HG03103 (cell line): ENCODE results near the gene DTNA.
"Not testable (repeated sequence)": the region's sequence is repeated elsewhere in the genome, so short reads cannot be mapped to it uniquely, and the experiment has no call there.

Experiments used
- ATAC-seq: cut with Tn5 transposase; IDR thresholded peaks from one replicate; pipeline ENCODE4 v1.9.1; 2021; ENCODE audit warnings: low read depth; ENCODE audit not compliant: unreplicated experiment

The DTNA gene

GRCh38 chr18:34709750-34710441, at the start of gene DTNA:
Gene DTNA, plus strand, starts transcription at chr18:34710298. Its CDS starts 45,679 bp downstream, at chr18:34755977.
- no peak for ATAC-seq

DNA sequence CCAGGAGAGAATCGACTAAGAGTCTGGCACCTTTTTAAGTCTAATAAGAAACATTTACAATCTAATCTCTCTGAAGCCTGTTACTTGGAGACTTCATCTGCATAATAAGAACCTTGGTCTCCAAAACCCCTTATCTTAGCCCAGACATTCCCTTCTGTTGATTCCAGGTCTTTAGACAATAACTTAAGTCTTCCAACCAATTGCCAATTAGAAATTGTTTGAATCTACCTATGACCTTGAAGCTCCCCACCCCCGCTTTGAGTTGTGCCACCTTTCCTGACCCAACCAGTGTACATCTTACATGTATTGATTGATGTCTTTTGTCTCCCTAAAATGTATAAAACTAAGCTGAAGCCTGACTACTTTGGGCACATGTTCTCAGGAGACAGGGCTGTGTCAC, 49.5 kb upstream of the DTNA start:
- no peak for ATAC-seq

- peak; percentile 86 for ATAC-seq
Observed at GRCh38 chr18:34661464-34662087, 48.5 kb upstream of the DTNA start.

- ATAC-seq, result no peak
Observed at GRCh38 chr18:34676816-34677574, 33.1 kb upstream of the DTNA start.

- not testable (repeated sequence) for ATAC-seq
Observed at GRCh38 chr18:34689750-34690149, 20.3 kb upstream of the DTNA start.

DNA sequence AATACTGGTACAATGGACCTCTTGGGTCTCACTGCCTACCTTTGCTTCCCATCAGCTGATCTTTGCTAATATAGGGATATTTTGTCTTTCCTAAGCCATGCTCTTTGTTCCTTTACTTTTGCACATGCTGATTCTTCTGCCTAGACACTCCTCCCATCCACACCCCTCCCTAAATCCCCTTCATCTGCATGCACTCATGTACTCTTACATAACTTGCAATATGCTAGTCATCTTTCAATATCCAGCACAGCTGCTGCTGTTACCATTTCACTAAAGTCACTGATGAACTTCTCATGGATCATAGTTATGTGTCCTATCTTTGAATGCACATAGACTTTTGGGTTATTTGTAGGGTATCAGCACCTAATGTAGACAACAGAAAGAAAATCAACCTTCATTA, 18.5 kb upstream of the DTNA start:
- ATAC-seq, result no peak

DNA sequence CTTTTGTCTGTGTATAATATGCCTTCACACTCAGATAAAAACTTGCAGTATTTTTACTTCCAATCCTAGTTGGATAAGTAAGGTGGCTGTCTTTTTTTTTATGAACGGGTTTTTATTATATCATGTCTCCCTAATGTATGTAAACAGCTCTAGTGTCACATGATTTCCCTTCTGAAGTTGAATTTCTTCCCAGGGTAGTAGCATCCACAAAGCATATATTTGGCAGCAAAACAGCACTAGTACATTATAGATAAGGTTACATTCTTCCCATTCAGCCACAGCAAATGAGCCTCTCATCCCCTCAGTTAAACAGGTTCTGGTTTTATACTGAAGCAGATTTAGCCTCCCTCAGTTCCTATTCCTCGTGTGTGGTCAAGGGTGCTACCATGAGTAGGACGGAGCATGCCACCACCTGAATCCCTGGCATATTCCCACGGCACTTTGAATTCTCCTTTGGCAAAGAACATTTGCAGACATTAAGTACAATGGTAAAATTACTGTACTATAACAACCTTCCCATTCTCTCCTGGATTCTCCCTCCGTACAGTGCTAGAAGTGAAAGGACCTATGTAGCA, 15.4 kb upstream of the DTNA start:
- ATAC-seq, result no peak

DNA sequence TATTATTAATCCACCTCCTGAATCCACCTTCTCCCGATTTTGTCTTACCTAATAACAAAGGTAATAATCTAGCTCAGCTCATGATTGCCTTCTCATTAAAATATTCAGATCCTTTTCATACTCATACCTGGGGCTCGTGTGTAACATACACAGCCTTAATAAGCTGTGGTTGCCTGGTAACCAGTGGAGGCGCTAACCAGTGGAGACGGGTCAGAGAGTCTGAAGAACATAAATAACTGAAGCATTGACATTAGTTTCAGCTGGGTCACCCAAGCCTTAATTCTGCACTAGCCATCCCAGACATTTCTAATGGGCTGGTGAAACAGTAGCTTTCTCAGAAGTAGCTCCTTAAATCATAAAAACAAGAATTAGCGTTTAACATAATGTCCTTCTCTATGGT, 14.8 kb upstream of the DTNA start:
- ATAC-seq, result no peak

GRCh38 chr18:34696671-34697070, 13.4 kb upstream of the DTNA start:
- no peak for ATAC-seq

DNA sequence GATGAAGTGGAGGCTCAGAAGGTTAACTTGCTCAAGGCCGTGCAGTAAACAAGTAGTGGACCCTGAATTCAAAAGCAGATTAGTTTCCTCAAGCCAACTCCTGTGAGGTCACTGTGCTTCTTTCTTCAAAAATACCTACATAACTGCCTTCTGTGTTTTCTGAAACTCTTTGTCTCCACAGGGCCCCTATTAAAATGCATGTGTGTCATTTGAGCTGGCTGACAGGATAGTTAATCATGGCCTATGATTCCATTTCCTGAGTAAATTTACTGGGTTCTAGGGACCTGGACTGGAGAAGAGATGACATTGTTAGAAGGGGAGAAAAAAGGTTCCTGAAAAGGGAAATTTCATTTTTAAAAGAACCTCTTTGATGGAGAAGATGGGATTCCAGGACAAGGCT, 12.9 kb upstream of the DTNA start:
- no peak for ATAC-seq

DNA sequence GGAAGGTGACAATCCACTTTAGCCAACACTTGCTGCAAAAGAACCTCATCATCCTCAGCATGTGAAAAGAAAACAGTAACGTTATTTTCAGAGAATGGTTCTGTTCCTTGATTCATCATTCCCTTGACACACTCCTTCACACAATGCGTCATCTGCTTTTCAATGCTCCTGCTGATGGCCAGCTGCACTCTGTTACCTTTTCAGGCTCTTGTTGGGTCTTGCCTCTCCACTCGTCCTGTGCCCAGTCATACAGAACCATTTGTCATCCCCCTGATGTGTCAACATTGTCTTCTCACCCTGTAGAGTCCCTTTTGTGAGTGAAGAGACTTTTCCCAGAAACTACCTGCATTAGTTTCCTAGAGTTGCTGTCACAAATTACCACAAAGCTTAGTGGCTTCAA, 12.2 kb upstream of the DTNA start:
- ATAC-seq, result no peak

DNA sequence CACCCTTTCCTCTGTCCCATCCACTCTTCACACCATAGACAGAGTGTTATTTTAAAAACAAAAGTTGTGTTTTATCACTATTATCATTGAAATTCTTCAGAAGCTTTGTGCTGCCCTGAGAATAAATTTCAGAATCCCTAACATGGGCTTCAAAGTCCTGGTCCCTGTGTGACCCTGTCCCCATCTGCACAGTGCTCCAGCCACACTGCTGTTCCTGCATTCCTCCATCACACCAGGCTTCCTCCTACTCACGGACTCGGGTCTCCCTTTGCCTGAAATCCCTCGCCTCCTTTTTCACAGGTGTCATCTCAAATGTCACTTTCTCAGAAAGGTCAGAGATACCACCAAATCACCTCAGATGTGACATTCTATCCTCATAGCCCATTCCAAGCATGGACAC, 8.2 kb upstream of the DTNA start:
- ATAC-seq, result no peak

- no peak for ATAC-seq
Observed at GRCh38 chr18:34702814-34703213, 7.3 kb upstream of the DTNA start.

DNA sequence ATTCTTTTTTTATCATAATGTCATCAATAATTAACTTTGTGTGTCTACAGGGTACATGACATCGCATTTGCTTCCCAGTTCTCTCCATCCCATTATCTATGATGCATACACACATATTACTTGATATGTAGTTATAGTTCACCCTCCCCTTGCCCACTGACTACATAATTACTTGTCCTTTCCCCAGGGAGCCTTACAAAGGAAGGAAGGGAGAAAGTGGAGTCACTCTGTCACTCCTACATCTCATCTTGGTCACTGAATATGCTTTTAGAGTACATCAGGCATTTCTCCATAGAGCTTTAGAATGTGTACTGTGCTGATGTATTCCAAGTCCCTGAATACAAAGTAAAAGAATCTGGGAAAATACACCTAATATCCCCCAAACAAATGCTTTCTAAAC, 6.0 kb upstream of the DTNA start:
- ATAC-seq, result no peak

DNA sequence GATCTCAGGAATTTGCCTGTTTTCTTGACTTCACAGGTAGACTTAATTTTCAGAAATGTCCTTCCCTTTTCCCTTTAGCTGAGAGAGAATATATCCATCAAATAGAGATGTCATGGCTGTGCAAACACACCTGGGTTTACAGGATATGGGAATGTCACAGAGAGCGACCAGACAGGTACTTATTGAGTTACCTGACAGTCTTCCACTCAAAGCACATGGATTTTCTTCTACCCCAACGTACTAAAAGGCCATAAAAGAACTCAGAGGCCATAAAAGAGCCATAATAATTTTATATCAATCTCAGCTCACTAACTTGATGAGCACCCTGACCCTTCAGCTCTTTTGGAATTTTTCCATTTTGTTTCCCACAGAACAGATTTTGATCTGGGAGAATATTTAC, 5.3 kb upstream of the DTNA start:
- no peak for ATAC-seq

GRCh38 chr18:34707670-34708069, 2.4 kb upstream of the DTNA start:
- no peak for ATAC-seq

- no peak for ATAC-seq
Observed at GRCh38 chr18:34709104-34709503, 994 bp upstream of the DTNA start.

DNA sequence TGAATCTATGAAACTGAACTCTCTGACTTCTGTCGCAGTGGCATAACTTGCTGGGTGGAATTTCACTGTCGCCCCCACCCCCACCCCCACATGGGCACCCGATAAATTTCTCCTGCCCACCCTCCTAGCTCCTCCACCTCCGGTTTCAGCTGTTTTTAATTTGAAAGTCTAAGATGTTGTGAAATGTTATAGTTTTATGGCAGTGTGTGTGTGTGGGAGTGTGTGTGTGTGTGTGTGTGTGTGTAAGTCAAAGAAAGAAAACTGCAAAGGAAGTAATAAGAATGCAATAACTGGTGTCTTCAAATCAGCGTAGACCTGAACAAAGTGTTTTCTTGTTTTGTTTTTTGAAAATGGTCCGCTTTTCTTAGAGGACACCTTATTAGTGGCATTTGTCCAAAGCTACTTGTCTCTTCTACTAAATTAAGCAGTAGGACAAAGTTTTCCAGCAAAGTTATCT, 388 bp downstream of the DTNA start:
- ATAC-seq, result no peak

GRCh38 chr18:34710934-34711333, 836 bp downstream of the DTNA start:
- ATAC-seq, result no peak

DNA sequence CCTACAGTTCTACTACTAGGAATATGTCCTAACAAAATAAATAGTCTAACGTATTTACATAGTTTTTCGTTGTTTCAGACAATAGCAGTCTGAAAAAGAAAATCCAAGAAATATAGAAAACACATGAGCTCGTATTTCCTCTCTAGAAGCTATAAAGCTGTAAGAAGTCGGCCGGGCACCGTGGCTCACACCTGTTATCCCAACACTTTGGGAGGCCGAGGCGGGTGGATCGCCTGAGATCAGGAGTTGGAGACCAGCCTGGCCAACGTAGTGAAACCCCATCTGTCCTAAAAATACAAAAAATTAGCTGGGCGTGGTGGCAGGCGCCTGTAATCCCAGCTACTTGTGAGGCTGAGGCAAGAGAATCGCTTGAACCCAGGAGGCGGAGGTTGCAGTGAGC, 6.0 kb downstream of the DTNA start:
- ATAC-seq, result not testable (repeated sequence)

DNA sequence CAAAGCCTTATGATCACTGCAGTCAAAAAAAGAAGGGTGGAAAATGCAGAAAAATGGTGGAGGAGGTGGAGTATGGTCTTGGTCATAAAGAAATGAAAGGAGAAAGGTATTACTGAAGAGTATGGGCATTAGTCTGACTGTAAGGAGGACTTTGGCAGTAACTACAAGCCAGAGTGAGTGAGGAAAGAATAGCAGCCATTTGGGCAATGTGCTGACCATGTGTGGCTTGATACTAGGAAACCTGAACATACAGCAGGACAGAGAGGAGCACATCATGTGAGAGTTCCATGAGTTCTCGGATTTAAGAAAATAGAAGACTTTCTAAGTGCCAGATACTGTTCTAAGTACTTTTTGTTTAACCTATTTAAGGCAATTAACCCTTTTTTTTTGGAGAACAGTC, 8.5 kb downstream of the DTNA start:
- ATAC-seq, result no peak
